HG03565 (cell line): Measurements from ENCODE around the gene KPTN.

Experiments
- ATAC-seq: cut with Tn5 transposase; IDR thresholded peaks from one replicate; pipeline ENCODE4 v1.9.1; 2021; ENCODE audit warnings: mild to moderate bottlenecking, moderate library complexity; ENCODE audit not compliant: unreplicated experiment

The KPTN gene

GRCh38 chr19:47483800-47484690 is at the start of gene KPTN:
TSS of gene KPTN (minus strand) at chr19:47484219. CDS start at chr19:47484160, 59 bp downstream.
- ATAC-seq, result peak; percentile 67

DNA sequence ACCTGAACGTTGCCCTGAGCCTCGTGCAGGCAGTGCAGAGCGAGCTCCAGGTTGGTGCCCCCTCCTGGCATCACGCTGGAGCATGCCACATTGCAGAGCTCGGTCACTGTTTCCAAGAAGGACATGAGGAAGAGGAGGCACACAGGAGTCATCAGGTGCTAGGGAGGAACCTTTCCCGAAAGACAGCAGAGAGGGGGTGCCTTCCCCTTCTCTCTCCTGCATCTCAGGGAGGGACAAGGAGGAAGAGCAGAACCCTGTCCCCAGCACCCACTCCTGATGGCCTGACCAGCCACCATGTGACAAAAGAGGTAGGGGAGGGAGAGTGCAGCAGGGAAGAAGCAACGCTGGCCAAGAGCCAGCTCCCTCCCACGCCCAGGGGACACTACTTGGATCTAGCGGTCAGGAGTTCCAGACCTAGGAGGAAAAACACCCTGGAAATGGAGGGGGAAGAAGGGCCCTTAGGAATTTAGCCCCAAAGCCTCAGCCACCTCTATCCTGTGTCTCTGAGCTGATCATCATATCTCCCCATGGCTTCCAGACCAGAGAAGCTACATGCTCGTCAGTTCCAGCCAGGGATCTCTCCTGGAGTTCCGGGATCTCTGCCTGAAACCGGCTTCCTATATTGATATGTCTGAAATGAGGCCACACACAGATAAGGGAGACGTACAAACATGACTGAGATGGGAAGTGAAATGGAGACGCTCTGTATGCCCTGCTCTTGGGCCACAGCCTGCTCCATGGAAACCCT is 47.8 kb upstream of the KPTN start:
- ATAC-seq, result no peak

GRCh38 chr19:47529018-47529742 is 45.2 kb upstream of the KPTN start:
- no peak for ATAC-seq

- no peak for ATAC-seq
Observed at GRCh38 chr19:47526798-47527197, 42.8 kb upstream of the KPTN start.

DNA sequence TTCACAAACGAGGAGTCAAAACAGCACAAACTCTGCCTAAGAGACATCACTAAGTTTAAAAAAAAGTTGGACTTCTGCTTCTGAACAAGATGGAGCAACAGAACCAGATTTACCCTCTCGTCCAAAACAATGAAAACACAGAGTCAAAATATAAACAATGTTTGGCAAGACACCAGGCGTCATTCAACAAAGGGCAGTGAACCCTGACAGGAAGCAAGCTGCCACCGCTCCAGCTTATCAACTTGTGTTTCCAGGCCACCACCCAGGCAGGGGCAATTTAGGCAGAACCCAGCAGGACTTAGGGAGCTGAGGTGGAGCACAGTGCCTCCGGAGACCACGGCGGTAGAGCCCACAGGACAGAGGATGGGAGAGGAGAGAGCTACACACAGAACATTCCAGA is 39.5 kb upstream of the KPTN start:
- ATAC-seq, result no peak

DNA sequence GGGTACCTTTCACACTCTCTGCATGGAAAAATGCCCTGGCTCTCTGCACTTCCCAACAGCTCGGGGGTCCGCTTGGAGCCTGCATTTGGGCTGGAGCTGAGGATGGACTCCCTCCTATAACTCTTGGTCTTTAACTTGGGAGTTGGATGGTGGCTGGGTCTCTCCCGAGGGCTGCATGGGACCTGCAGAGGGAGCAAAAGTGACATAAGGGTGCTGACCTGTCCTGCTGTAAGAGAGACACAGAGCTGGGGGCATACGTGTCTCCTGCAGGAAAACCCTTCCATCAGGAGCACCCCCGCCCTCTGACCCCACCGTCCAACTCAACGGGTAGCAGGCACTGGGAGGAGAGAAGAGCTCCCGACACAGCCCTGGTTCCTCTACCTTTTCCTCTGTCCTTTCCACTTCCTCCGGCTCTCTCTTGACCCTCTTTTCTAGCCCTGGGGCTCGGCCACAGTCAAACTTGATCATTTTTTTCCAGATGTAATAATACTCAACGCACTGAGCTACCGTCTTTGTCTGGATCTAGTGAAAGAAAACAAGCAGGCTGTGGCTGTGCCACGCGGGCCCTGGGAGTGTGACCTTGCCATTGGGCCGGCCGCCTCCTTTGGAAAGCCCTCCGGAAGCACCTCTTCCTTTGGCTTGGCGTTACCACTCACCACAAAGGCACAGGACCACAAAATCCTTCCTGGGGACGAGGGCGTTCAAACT is 37.6 kb upstream of the KPTN start:
- no peak for ATAC-seq

DNA sequence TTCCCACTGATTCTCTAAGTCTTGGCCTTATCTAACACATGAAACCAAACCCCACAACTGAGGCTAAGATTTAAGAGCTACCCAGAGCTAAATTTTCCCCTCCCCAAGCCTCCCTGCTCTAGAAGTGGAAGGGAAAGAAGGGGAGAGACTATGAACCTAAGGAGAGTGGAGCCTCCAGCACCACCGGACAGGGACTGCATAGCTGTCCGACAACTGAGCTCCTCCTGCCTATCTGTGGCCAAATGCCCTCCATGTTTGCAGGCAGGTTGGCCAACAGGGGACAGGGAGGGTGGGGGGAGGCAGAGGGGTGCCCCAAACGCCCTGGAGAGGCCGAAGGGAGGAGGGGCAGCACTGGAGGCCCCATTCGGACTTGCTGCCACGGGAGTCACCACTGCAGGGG is 36.8 kb upstream of the KPTN start:
- no peak for ATAC-seq

GRCh38 chr19:47520343-47520806 is 36.4 kb upstream of the KPTN start:
- no peak for ATAC-seq

DNA sequence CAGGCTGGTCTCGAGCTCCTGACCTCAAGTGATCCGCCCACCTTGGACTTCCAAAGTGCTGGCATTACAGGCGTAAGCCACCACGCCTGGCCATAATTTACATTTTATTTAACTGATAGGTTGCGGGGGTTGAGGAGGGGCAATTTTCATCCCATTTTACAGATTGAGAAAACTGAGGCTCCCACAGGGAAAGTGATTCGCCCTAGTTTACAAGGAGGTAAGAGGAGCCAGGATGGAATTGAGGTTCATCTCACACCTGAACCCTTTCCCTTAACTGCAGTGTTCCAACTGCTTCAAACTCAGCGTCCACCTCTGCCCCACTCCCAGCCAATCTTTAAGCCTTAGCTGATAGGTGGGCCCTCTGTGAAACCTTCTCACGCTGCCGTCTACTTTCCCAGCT is 34.8 kb upstream of the KPTN start:
- ATAC-seq, result no peak

GRCh38 chr19:47518139-47518538 is 34.1 kb upstream of the KPTN start:
- ATAC-seq, result no peak

- peak; percentile 73 for ATAC-seq
Observed at GRCh38 chr19:47514869-47515588, 31.0 kb upstream of the KPTN start, which contains the start of gene NAPA. TSS of gene NAPA (minus strand) at chr19:47515063. CDS start at chr19:47514940, 123 bp downstream.

DNA sequence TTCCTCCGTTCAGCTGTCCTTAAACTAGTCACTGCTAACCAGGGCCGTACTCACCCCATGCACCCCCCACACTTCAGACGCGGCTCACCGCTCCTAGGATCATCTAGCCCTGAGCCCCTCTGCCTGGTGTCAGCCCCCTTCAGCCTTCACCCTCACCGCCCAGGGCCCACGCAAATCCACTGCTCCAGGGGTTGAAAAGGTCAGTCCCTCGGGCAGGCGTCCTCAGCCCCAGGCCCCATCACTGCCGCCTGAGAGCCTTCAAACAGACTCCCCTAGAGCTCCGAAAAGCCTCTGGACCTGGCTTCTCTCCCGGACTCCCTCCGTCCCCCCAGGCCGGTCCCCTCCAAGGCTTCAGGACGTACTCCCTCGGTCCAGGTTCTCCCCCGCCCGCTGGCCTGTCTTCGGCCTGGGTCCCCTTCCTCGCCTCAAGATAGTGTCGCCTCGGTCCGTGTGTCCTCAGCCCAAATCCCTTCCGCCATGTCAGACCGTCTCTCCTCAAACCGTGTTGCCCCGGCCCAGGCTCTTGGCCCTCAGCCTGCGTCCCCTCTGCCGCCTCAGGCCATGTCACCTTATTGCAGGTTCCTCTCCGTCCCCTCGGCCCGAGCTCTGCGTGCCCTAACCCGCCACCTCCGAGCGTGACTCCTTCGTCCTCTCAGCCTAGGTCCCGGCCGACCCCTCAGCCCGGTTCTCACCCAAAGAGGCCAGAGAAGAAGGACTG is 30.3 kb upstream of the KPTN start:
- no peak for ATAC-seq

- no peak for ATAC-seq
Observed at GRCh38 chr19:47512948-47513319, 28.9 kb upstream of the KPTN start.

GRCh38 chr19:47512183-47512947 is 28.3 kb upstream of the KPTN start:
- no peak for ATAC-seq

GRCh38 chr19:47511681-47512080 is 27.7 kb upstream of the KPTN start:
- no peak for ATAC-seq

GRCh38 chr19:47511128-47511517 is 27.1 kb upstream of the KPTN start:
- no peak for ATAC-seq

- ATAC-seq, result no peak
Observed at GRCh38 chr19:47510516-47511127, 26.6 kb upstream of the KPTN start.

DNA sequence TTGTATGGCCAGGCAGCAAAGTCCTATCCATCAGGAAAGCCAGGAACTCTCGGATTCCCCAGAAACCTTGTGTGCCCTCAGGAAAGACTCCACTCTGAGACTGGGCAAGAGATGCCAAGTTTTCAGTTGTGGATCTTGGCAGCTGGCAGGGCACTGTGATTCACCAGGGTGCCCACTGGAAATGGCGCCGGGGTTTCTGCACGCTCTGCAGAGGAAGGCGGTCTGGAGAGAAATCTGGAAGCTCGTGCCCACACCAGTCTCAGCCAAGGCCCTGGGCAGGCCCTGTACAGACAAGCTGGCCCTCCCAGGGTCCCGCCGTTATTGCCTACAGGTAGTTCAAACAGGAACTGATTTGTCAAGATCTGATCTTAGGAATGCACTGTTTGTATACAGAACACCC is 26.0 kb upstream of the KPTN start:
- ATAC-seq, result no peak
